ENCODE measurements around the gene AMOTL2.

AMOTL2 gene

DNA sequence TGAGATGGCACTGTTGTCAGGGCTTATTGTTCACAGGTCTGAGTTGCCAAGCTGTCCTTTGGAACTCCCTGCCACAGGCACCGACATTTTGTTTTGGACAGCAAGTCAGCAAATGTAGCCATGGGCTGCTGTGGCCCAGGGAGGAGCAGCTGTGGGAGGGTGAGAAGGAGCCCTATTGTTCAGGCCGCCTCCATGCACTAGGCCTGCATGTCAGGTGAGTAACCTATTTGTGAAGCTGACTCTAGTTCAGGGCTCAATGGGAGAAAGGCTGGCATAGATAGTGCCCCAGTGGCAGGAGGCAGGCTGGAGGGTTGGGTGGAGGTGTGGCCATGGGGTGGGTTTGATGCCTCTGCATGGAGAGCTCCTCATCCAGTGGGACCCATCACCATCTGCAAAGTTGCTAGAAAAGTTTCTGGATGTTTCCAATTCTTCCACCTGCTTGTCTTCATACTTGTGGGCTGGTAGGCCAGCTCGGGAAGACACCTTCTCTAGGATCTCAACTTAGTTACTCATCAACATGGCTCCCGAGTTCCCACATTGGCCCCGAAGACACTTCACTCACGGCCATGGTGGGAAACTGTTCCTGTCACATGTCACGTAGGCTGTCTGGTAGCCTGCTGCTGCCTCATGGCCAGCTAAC is 19.5 kb downstream of the AMOTL2 start:
- H3K27me3 Mint-ChIP-seq = no peaks in the 10 kb centered on the region
- H3K27ac Mint-ChIP-seq = no peak overlapping the region
- peaks cover 4% of the 10 kb centered on the region for H3K4me1 Mint-ChIP-seq (ENCODE audit: low read depth)
- no peaks in the 10 kb centered on the region for H3K9me3 Mint-ChIP-seq (ENCODE audit: low read depth)
- H3K36me3 Mint-ChIP-seq = no peaks in the 10 kb centered on the region
- no peak overlapping the region for H3K4me3 Mint-ChIP-seq

GRCh38 chr3:134353831-134354611 is 20.2 kb downstream of the AMOTL2 start:
- no peak overlapping the region for H3K4me3 Mint-ChIP-seq
- H3K36me3 Mint-ChIP-seq = no peaks in the 10 kb centered on the region
- no peaks in the 10 kb centered on the region for H3K9me3 Mint-ChIP-seq (ENCODE audit: low read depth)
- no peaks in the 10 kb centered on the region for H3K27me3 Mint-ChIP-seq
- no peak overlapping the region for H3K27ac Mint-ChIP-seq
- peaks cover 4% of the 10 kb centered on the region for H3K4me1 Mint-ChIP-seq (ENCODE audit: low read depth)

DNA sequence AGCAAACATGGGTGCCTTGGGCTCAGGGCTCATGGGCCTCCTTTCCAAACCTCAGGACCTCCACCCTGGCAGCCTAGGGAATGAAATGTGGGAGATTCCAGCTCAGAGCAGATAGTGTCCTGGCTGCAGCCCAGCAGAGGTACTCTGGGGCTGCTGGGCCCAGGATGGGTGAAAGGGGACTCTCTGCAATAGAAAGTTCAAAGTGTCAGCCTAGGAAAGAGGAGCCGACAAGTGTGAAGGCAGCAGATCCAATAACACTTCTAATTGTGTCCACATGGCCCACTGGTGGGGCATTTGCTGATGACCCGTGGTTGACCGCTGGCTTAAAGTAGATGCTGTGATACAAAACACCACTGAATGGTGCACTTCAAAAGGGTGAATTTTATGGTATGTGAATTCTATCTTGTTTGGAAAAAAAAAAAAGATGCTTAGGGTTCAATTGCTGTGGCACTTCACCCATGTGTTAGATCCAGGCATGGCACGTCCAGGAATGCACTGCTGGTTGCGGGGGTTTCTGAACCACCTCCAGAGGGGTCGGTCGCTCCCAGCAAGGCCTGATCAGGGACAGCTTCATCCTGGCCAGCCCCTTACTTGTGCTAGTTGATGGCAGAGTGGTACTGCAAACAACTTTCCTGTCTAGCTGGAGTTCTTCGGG is 20.9 kb downstream of the AMOTL2 start:
- Mint-ChIP-seq H3K27ac (no peak overlapping the region), H3K4me1 (ENCODE audit: low read depth) (peaks cover 4% of the 10 kb centered on the region), H3K36me3 (no peaks in the 10 kb centered on the region), H3K4me3 (no peak overlapping the region), H3K9me3 (ENCODE audit: low read depth) (no peaks in the 10 kb centered on the region), H3K27me3 (no peaks in the 10 kb centered on the region)

- Mint-ChIP-seq H3K27ac (no peak overlapping the region), H3K9me3 (ENCODE audit: low read depth) (peaks cover under 1% of the 10 kb centered on the region), H3K4me3 (no peak overlapping the region), H3K27me3 (no peaks in the 10 kb centered on the region), H3K36me3 (no peaks in the 10 kb centered on the region), H3K4me1 (ENCODE audit: low read depth) (peaks cover 4% of the 10 kb centered on the region)
Measured at GRCh38 chr3:134352031-134352671, 22.1 kb downstream of the AMOTL2 start.

DNA sequence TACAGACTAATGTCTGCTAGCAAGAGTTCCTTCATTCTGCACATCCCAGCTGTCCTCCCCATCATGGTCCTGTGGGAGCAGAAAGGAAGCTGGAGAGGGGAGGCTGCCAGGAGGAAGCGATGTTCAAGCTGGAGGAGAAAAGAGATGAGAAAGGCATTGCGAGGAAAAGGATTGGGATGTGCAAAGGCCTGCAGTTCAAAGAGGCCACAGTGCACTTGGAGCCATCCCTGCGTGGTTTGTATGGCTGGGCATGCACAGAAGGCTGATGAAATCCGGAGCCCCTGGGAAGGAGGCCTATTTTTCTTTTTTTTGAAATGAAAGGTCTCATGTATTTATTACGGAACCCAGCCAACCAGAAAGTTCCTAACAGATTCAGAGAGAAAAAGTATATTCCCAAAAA is 22.8 kb downstream of the AMOTL2 start:
- Mint-ChIP-seq H3K4me1 (ENCODE audit: low read depth) (peaks cover 4% of the 10 kb centered on the region), H3K27ac (no peak overlapping the region), H3K9me3 (ENCODE audit: low read depth) (peaks cover 8% of the 10 kb centered on the region), H3K4me3 (no peak overlapping the region), H3K36me3 (peaks cover 6% of the 10 kb centered on the region), H3K27me3 (no peaks in the 10 kb centered on the region)

GRCh38 chr3:134350861-134351311 is 23.4 kb downstream of the AMOTL2 start:
- peaks cover 10% of the 10 kb centered on the region for H3K9me3 Mint-ChIP-seq (ENCODE audit: low read depth)
- H3K27me3 Mint-ChIP-seq = no peaks in the 10 kb centered on the region
- H3K36me3 Mint-ChIP-seq = peaks cover 7% of the 10 kb centered on the region
- no peak overlapping the region for H3K4me3 Mint-ChIP-seq
- H3K4me1 Mint-ChIP-seq (ENCODE audit: low read depth) = peaks cover 4% of the 10 kb centered on the region
- H3K27ac Mint-ChIP-seq = no peak overlapping the region

GRCh38 chr3:134350266-134350665 is 24.0 kb downstream of the AMOTL2 start:
- Mint-ChIP-seq H3K4me1 (ENCODE audit: low read depth) (peaks cover 4% of the 10 kb centered on the region), H3K27me3 (peaks cover under 1% of the 10 kb centered on the region), H3K4me3 (no peak overlapping the region), H3K36me3 (peaks cover 7% of the 10 kb centered on the region), H3K9me3 (ENCODE audit: low read depth) (peaks cover 10% of the 10 kb centered on the region), H3K27ac (no peak overlapping the region)

- H3K4me3 Mint-ChIP-seq = no peak overlapping the region
- peaks cover 4% of the 10 kb centered on the region for H3K4me1 Mint-ChIP-seq (ENCODE audit: low read depth)
- H3K9me3 Mint-ChIP-seq (ENCODE audit: low read depth) = peaks cover 10% of the 10 kb centered on the region
- H3K27me3 Mint-ChIP-seq = peaks cover 4% of the 10 kb centered on the region
- H3K27ac Mint-ChIP-seq = no peak overlapping the region
- peaks cover 7% of the 10 kb centered on the region for H3K36me3 Mint-ChIP-seq
Measured at GRCh38 chr3:134348524-134348923, 25.7 kb downstream of the AMOTL2 start.

DNA sequence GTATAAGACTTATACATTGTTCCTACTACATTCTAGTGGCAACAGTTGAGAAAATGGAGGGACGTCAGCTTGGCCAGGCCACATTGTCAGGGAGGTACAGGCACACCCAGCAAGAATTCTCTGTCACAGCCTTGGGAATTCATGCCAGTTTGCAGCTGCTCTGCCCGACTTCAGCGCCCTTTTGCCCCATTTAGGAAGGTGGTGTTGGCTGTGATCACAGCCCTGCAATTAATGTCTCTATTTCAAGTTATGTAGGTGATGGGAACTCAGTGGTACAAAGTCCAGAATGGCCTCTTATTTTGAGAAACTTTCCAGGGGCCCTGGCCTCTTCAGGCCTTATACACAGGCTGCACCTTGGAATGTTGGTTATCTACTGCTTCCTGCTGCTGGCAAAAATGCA is 26.7 kb downstream of the AMOTL2 start:
- Mint-ChIP-seq H3K4me3 (no peak overlapping the region), H3K27ac (no peak overlapping the region), H3K27me3 (peaks cover 4% of the 10 kb centered on the region), H3K9me3 (ENCODE audit: low read depth) (peaks cover 10% of the 10 kb centered on the region), H3K4me1 (ENCODE audit: low read depth) (peaks cover 4% of the 10 kb centered on the region), H3K36me3 (peaks cover 7% of the 10 kb centered on the region)

- Mint-ChIP-seq H3K36me3 (peaks cover 7% of the 10 kb centered on the region), H3K27me3 (peaks cover 4% of the 10 kb centered on the region), H3K4me3 (no peak overlapping the region), H3K27ac (no peak overlapping the region), H3K4me1 (ENCODE audit: low read depth) (peaks cover under 1% of the 10 kb centered on the region), H3K9me3 (ENCODE audit: low read depth) (peaks cover 10% of the 10 kb centered on the region)
Measured at GRCh38 chr3:134346744-134347143, 27.5 kb downstream of the AMOTL2 start.

GRCh38 chr3:134345202-134345601 is 29.0 kb downstream of the AMOTL2 start:
- Mint-ChIP-seq H3K27ac (no peak overlapping the region), H3K27me3 (peaks cover 4% of the 10 kb centered on the region), H3K4me1 (ENCODE audit: low read depth) (no peaks in the 10 kb centered on the region), H3K36me3 (peaks cover 7% of the 10 kb centered on the region), H3K9me3 (ENCODE audit: low read depth) (peaks cover 10% of the 10 kb centered on the region), H3K4me3 (no peak overlapping the region)

DNA sequence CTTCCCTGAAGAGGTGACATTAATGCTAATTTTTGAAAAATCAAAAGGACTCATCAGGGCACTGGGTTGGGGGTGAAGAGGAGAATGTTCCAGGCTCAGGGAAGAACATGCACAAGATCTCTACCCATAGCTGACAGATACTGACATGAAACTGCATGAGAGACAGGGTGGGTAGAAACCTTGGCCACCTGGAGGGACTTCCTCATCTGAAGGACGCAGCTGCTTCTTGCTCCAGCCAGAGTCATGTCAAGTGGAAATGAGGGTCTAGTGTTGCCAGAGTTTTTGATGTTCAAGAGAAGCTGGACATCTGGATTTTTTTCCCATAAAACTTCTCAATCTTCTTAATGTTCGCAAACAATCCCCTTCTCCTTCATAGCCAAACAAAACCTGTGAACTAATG is 29.7 kb downstream of the AMOTL2 start:
- Mint-ChIP-seq H3K27me3 (peaks cover 4% of the 10 kb centered on the region), H3K4me1 (ENCODE audit: low read depth) (no peaks in the 10 kb centered on the region), H3K4me3 (no peak overlapping the region), H3K27ac (no peak overlapping the region), H3K9me3 (ENCODE audit: low read depth) (peaks cover 10% of the 10 kb centered on the region), H3K36me3 (peaks cover 7% of the 10 kb centered on the region)

DNA sequence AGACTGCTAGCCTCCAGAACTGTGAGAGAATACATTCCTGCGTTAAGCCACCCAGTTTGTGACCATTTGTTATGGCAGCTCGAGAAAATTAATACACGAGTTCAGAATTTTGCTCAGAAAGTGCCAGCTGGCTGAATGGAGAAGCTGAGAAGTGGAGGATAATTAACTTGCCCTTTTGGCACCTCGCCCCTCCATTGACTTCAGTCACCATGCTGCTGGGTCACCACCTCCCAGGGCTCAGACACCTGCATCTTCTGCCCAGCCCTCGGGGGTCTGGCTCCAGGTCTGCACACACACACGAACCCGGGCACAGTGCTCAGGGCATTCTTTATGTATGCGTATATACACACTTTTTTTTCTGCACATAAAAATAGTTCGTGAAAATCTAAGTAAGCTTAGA is 32.0 kb downstream of the AMOTL2 start:
- Mint-ChIP-seq H3K27ac (no peak overlapping the region), H3K9me3 (ENCODE audit: low read depth) (peaks cover 10% of the 10 kb centered on the region), H3K4me1 (ENCODE audit: low read depth) (no peaks in the 10 kb centered on the region), H3K36me3 (peaks cover 7% of the 10 kb centered on the region), H3K27me3 (peaks cover 4% of the 10 kb centered on the region), H3K4me3 (no peak overlapping the region)

GRCh38 chr3:134341389-134341788 is 32.9 kb downstream of the AMOTL2 start:
- peaks cover under 1% of the 10 kb centered on the region for H3K36me3 Mint-ChIP-seq
- no peaks in the 10 kb centered on the region for H3K4me1 Mint-ChIP-seq (ENCODE audit: low read depth)
- H3K4me3 Mint-ChIP-seq = no peak overlapping the region
- no peak overlapping the region for H3K27ac Mint-ChIP-seq
- H3K27me3 Mint-ChIP-seq = peaks cover 4% of the 10 kb centered on the region
- peaks cover 2% of the 10 kb centered on the region for H3K9me3 Mint-ChIP-seq (ENCODE audit: low read depth)

- Mint-ChIP-seq H3K4me3 (no peak overlapping the region), H3K27me3 (peaks cover 4% of the 10 kb centered on the region), H3K27ac (no peak overlapping the region), H3K9me3 (ENCODE audit: low read depth) (no peaks in the 10 kb centered on the region), H3K4me1 (ENCODE audit: low read depth) (no peaks in the 10 kb centered on the region), H3K36me3 (no peaks in the 10 kb centered on the region)
Measured at GRCh38 chr3:134340982-134341365, 33.3 kb downstream of the AMOTL2 start.
